ENCODE measurements around the gene KLLN.

DNA sequence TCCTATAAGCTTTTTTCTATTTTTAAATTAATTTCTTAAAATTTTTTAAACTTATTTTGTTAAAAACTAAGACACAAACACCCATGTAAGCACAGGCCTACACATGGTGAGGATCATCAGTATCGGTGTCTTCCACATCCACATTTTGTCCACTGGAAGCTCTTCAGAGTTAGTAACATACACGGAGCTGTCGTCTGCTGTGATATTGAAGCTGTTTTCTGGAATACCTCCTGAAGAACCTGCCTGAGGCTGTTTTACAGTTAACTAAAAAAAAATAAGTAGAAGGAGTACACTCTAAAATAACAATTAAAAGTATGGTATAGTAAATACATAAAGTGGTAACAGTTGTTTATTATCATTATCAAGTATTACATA is 17.7 kb downstream of the KLLN start:
- TF ChIP-seq, protein P1, sequence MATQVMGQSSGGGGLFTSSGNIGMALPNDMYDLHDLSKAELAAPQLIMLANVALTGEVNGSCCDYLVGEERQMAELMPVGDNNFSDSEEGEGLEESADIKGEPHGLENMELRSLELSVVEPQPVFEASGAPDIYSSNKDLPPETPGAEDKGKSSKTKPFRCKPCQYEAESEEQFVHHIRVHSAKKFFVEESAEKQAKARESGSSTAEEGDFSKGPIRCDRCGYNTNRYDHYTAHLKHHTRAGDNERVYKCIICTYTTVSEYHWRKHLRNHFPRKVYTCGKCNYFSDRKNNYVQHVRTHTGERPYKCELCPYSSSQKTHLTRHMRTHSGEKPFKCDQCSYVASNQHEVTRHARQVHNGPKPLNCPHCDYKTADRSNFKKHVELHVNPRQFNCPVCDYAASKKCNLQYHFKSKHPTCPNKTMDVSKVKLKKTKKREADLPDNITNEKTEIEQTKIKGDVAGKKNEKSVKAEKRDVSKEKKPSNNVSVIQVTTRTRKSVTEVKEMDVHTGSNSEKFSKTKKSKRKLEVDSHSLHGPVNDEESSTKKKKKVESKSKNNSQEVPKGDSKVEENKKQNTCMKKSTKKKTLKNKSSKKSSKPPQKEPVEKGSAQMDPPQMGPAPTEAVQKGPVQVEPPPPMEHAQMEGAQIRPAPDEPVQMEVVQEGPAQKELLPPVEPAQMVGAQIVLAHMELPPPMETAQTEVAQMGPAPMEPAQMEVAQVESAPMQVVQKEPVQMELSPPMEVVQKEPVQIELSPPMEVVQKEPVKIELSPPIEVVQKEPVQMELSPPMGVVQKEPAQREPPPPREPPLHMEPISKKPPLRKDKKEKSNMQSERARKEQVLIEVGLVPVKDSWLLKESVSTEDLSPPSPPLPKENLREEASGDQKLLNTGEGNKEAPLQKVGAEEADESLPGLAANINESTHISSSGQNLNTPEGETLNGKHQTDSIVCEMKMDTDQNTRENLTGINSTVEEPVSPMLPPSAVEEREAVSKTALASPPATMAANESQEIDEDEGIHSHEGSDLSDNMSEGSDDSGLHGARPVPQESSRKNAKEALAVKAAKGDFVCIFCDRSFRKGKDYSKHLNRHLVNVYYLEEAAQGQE (IDR thresholded peaks at IDR 0.05; ENCODE audit: borderline replicate concordance in 1 of 2, low read depth in 1 of 2, low read length in 2 of 2): no peak
- TF ChIP-seq MAFK (conservative IDR thresholded peaks at IDR 0.05 in 1 of 2, IDR thresholded peaks at IDR 0.05 in 1 of 2; ENCODE audit: low read length in 2 of 2): no peak
- TF ChIP-seq, protein P2, sequence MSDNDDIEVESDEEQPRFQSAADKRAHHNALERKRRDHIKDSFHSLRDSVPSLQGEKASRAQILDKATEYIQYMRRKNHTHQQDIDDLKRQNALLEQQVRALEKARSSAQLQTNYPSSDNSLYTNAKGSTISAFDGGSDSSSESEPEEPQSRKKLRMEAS (IDR thresholded peaks at IDR 0.05): no peak
- no peak for TF ChIP-seq CHD4 (IDR thresholded peaks at IDR 0.05; ENCODE audit: borderline replicate concordance, low read length)
- no peak for TF ChIP-seq MTA3 (CRISPR knock-in tag; IDR thresholded peaks at IDR 0.05)
- no peak for TF ChIP-seq ZFP41 (CRISPR knock-in tag; IDR thresholded peaks at IDR 0.05; ENCODE audit: borderline replicate concordance)
- no peak for TF ChIP-seq ZNF549 (CRISPR knock-in tag; IDR thresholded peaks at IDR 0.05)
- TF ChIP-seq POLR2A (IDR thresholded peaks at IDR 0.05; ENCODE audit: insufficient read depth in 1 of 2, low read depth in 2 of 2, low read length in 2 of 2): no peak

All from HepG2 (cell line).